NCI-H82 treated with DMSO at 0.1 percent for 48 hours (cell line): ENCODE measurements around the gene CCL17.

ENCODE experiments used
- DNase-seq: peaks from one replicate; lab custom pipeline; 2025; ENCODE audit not compliant: unreplicated experiment; lab: John Stamatoyannopoulos, UW

Gene CCL17

DNA sequence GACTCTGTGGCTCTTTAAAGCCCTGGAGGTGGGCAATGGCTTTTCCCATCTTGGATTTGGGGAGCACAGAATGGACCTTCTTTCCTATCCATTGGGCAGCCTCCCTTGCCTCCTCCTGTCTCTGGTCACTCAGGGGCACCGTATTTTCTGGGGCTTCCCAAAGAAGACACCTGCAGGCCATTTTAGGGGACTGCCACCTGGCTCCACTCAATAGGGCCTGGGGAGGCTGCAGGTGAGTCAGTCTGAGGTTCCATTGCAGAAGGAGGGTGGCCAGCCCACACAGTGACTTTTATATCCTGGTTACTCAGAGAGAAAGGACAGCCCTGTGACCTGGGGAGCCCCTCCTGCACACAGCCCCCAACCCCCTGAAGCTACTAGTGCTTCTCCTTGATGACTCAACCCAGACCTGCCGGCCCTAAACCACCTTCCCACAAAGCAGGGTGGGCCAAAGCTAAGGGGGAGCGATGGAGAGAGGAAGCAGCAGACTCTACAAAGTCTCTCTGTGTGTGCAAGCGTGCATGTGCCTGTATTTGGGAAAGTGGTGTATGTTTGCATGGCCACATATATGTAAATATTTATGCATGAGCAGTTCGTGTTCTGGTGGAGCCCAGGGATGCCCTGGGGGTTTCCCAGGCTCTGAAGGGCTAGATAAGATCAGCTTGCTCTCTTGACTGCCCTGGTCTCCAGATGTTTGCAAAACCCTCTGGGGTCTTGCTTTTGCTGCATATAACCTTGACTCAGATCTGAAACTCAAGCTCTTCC lies 27.3 kb upstream of the CCL17 start:
- no peak for DNase-seq

GRCh38 chr16:57379579-57379978 lies 25.0 kb upstream of the CCL17 start:
- no peak for DNase-seq

- no peak for DNase-seq
Observed at GRCh38 chr16:57380671-57381462, 23.7 kb upstream of the CCL17 start.

DNA sequence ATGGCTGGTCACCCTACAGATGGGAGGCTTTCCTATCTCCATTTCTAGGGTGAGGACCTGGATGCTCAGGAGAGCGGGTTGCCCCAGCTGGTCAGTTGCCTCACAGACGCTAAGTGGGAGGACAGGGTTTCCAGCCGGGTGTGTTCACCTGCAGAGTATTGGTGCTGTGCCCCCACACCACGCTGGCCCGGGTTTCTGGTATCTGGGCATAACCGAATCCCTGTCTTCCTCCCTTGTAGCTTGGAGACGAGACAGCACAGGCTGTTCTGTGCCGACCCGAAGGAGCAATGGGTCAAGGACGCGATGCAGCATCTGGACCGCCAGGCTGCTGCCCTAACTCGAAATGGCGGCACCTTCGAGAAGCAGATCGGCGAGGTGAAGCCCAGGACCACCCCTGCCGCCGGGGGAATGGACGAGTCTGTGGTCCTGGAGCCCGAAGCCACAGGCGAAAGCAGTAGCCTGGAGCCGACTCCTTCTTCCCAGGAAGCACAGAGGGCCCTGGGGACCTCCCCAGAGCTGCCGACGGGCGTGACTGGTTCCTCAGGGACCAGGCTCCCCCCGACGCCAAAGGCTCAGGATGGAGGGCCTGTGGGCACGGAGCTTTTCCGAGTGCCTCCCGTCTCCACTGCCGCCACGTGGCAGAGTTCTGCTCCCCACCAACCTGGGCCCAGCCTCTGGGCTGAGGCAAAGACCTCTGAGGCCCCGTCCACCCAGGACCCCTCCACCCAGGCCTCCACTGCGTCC lies 22.6 kb upstream of the CCL17 start:
- no peak for DNase-seq

GRCh38 chr16:57382535-57383275 lies 21.9 kb upstream of the CCL17 start:
- no peak for DNase-seq

DNA sequence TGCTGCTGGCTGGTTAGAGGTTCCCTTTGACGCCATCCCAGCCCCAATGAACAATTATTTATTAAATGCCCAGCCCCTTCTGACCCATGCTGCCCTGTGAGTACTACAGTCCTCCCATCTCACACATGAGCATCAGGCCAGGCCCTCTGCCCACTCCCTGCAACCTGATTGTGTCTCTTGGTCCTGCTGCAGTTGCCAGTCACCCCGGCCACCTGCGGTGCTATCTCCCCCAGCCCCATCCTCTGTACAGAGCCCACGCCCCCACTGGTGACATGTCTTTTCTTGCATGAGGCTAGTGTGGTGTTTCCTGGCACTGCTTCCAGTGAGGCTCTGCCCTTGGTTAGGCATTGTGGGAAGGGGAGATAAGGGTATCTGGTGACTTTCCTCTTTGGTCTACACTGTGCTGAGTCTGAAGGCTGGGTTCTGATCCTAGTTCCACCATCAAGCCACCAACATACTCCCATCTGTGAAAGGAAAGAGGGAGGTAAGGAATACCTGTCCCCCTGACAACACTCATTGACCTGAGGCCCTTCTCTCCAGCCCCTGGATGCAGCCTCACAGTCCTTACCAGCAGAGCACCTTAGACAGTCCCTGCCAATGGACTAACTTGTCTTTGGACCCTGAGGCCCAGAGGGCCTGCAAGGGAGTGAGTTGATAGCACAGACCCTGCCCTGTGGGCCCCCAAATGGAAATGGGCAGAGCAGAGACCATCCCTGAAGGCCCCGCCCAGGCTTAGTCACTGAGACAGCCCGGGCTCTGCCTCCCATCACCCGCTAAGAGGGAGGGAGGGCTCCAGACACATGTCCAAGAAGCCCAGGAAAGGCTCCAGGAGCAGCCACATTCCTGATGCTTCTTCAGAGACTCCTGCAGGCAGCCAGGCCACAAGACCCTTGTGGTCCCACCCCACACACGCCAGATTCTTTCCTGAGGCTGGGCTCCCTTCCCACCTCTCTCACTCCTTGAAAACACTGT lies 21.0 kb upstream of the CCL17 start:
- no peak for DNase-seq

- DNase-seq = no peak
Observed at GRCh38 chr16:57384248-57385070, 20.1 kb upstream of the CCL17 start.

GRCh38 chr16:57385083-57385482 lies 19.5 kb upstream of the CCL17 start:
- no peak for DNase-seq

- DNase-seq = no peak
Observed at GRCh38 chr16:57386381-57386951, 18.1 kb upstream of the CCL17 start.

GRCh38 chr16:57387598-57388354 lies 16.8 kb upstream of the CCL17 start:
- DNase-seq = no peak

- no peak for DNase-seq
Observed at GRCh38 chr16:57388359-57389086, 16.0 kb upstream of the CCL17 start.

GRCh38 chr16:57389087-57389468 lies 15.5 kb upstream of the CCL17 start:
- no peak for DNase-seq

- DNase-seq = no peak
Observed at GRCh38 chr16:57390636-57391295, 13.8 kb upstream of the CCL17 start.

DNA sequence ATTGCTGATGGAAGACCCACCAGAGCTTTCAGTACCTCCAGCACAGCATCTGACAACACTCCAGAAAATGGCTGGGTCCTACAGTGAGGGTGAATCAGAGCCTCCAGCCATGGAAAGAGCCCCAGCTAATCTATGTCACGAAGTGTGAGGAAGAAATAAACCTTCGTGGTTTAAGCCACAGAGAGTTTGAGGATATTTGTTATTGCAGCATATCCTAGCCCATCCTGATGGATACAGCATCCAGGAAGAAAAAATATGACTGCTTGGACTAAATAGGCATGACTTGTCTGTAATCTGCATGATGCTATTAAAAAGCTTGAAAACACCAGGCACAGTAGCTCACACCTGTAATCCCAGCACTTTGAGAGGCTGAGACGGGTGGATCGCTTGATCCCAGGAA lies 13.3 kb upstream of the CCL17 start:
- no peak for DNase-seq

- DNase-seq = no peak
Observed at GRCh38 chr16:57391708-57392107, 12.9 kb upstream of the CCL17 start.

GRCh38 chr16:57392694-57393093 lies 11.9 kb upstream of the CCL17 start:
- no peak for DNase-seq

DNA sequence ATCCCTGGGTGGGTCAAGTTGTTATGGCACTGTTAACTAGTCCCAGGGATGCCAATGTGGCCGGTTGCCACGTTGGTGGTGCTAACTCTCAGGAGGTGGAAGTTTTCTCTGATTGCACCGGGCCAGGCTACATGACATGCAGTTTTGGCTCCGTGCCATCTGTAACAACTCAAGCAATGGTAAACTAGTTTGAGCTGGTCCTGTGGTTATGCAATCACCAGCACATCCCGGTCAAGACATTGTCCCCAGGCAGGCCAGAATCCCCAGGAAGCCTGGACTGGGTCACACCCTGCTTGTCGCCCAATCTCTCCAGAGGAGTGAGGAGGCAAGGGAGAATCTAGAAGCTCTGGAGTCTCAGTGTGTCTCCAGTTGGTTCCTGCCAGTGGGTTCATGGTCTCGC lies 10.1 kb upstream of the CCL17 start:
- DNase-seq = no peak
